ENCODE measurements around the gene CEMIP.

Gene CEMIP

DNA sequence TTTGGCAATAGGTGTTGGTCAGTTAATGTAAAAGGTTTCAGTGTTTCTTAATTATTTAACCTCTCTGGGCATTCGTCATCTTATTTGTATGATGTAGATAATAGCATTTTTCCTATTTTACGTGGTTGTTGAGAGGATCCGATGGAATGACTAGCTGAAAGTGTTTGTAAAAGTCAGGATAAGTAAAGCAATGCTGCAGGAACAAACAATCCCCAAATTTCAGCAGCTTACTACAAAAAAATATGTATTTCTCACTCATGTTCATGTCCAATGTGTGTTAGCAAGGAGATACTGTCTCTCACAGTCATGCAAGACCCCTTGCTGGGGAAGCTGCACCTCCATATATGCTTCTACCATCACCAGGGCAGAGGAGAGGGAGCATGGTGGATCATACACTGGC, 38.7 kb downstream of the CEMIP start:
- DNase-seq (ENCODE audit: low read depth in 4 of 4, low spot score in 1 of 4), result no peak

DNA sequence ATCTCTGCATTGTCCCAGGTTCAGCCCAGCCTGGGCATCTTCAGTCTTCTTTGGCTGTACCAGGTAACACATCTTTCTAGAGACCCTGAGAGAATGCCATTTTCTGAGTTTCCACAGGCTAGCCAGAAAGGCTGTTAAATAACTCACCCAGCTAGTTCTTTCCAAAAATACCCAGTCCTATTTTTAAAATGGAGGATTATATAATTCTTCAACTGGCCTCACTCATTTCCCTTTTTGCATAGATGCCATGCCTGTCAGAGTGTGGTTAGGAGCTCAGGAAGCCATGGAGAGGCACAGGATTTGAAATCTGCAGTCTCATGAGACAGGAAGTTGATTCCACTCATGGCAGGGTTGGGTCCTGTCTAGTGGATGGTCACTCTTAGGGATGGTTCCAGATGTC, 39.8 kb downstream of the CEMIP start:
- DNase-seq (ENCODE audit: low read depth in 4 of 4, low spot score in 1 of 4), result no peak

DNA sequence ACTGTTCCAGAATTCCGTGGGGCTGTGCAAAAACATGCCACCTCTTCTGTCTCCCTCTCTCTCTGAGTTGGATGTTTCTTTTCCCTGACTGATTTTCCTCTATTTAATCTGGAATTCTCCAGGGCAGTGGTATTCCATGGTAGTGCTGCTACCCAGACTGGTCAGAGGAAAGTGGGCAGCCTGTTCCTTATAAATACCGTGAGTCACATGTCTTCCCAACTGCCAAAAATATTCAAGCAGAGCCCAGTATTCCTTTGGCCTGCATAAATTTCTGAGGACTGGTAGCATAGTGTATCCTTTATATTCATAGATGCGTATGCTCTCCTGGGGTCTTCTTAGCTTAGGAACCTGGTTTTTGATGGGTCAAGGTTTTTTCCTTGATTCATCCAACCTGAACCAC, 40.9 kb downstream of the CEMIP start:
- no peak for DNase-seq (ENCODE audit: low read depth in 4 of 4, low spot score in 1 of 4)

DNA sequence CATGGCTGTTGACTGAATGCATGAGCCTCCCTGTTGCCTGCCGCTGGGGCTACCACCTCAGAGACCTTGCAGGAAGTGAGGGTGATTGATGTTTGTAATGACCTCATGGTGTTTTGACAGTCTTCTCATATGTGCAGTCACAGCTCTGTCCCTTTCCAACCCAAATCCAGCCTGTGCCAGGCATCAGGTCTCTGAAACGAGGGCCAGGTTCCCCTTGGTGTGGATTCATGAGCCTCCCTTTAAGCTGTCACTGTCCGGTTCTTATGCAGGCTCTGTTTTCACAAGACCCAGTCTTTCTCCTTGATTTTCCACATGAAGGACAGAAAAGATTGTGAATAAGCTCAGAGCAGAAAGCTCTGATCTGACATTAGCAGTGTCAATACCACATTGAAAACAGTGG, 43.1 kb downstream of the CEMIP start:
- no peak for DNase-seq (ENCODE audit: low read depth in 4 of 4, low spot score in 1 of 4)

DNA sequence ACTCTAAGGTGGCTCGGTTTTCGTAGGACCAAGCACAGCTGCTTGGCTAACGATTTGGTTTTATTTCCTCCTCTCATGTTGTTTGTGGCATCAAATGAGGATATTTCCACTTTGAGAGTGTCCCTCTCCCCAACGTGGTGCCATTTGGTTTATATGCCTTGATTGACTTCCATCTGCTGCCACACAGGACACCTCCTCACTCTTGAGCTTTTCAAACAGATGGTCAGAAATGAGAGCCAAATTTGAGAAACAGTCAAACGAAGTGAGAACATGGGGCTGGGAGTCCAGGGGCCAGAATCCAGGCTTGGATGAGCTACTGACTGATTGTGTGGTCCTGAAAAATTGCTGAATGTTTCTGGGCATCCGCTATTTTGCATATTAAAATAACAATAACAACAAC, 43.5 kb downstream of the CEMIP start:
- DNase-seq (ENCODE audit: low read depth in 4 of 4, low spot score in 1 of 4), result no peak

DNA sequence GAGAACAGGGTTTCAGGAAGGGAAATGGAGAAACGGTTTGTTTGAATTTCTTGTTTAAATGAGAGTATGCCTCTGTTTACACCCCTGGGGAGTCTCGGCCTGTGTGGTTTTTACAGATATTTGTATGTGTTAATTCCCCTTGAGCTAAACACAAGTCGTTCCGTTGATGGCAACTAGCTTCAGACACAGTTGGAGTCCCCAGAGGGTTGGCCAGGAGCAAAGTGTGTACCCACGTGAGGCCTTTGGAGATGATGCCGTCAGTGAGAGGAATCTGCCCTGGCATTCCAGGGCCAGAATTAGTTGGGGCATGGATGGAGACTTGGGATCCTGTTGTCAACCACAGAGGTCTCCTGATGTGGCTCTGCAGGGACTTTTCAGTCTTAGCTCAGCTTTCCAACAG, 44.0 kb downstream of the CEMIP start:
- no peak for DNase-seq (ENCODE audit: low read depth in 4 of 4, low spot score in 1 of 4)

DNA sequence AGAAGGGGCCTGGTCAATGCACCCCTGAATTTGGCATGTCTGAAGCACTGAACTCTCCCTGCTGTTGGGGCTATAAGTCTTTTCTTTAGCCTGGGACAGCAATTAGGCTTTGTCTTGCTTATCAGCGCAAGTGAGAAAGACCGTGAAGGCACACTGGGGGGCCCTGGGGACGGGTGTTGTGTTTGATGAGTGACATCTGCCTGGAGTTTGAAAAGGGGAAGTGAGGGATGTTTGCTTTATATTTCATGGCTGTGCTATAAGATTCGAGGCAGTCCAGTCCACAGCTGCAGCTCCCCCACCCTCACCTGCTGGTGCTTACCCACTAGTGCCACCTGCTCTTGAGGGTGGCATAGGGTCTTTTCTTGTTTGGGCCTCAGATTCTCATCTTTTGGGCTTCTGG, 44.8 kb downstream of the CEMIP start:
- no peak for DNase-seq (ENCODE audit: low read depth in 4 of 4, low spot score in 1 of 4)

DNA sequence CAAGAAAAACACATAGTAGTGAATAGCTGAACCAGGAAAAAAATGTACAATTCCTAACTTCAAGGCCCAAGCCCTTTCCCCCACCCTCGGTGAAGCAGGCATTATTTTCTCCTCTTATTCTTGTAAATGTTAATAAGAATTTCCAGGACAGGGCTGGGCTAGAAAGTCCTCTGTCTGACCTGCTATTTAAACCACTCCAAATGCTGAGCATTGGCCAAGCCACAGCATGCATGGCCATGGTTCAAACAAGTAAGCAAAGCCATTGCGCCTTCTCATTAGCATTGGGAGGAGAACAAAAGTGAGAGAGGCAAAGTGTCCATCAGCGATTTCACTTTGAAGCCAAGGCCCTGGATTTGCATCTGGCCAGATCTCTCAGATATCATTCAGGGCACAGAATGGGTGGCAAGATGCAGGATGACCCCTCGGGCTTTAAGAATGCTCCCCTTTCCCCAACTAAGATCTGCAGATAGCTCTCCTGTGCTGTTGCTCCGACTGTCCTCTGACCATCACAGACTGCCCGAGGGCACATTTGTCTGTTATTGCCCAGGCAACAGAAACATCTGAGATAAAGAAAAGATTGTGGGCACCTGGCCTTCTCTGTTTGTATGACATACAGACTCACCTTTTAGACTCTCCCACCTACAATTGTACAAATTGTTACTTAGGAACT, 46.3 kb downstream of the CEMIP start:
- no peak for DNase-seq (ENCODE audit: low read depth in 4 of 4, low spot score in 1 of 4)

DNA sequence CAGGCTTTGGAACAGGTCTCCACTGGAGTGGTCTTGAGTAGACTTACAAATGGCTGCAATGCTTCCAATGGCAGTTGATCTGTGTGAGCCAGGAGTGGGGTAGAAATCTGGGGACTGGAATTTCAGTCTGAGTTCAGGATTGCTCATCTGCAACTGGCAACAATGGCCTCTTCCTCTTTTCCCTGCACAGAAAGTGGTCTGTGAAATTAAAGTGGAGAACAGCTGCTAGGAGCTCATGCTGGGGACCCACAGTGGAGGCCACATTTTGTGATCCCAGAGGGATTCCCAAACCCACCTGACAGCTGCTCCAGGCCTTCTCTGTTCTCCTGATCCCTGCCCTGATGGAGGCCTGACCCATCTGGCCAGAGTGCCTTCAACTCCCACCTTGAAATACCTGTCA, 49.6 kb downstream of the CEMIP start:
- DNase-seq (ENCODE audit: low read depth in 4 of 4, low spot score in 1 of 4), result no peak

DNA sequence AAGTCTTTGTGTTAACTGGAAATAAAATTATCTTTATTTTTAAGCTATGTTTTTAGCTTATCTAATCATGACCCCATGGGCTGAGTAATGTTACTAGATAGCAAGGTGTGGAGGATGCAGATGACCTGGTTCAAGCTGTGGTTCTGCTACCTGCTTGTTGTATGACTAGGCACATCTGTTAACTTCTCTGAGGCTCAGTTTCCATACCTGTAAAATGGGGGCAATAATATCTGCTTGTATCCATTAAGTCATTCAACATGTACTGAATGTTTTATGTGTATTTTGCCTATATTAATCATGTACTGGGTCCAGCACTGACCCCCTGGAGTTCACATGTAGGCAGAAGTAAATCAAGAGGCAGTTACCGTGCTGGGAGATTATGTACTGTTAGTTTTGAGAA, 51.5 kb downstream of the CEMIP start:
- DNase-seq (ENCODE audit: low read depth in 4 of 4, low spot score in 1 of 4), result no peak

DNA sequence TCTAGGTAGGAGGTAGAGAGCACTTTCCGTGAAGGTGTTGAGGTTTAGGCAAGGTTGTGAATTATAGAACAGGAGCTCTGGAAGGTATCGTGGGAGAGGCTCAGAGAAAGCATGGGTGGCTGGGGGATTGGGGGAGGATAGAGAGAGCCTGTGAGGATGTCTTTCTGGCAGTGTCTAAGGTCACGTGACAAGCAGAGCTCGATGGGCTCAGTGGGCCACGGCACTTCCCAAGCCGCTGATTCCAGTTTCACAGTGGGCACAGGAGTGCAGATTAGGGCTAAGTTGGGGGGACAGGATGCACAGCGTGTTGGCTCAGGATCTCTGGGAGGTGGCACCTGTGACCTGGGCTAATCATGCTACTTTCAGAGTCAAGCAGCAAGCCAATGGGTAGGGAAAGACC, 52.0 kb downstream of the CEMIP start:
- no peak for DNase-seq (ENCODE audit: low read depth in 4 of 4, low spot score in 1 of 4)

DNA sequence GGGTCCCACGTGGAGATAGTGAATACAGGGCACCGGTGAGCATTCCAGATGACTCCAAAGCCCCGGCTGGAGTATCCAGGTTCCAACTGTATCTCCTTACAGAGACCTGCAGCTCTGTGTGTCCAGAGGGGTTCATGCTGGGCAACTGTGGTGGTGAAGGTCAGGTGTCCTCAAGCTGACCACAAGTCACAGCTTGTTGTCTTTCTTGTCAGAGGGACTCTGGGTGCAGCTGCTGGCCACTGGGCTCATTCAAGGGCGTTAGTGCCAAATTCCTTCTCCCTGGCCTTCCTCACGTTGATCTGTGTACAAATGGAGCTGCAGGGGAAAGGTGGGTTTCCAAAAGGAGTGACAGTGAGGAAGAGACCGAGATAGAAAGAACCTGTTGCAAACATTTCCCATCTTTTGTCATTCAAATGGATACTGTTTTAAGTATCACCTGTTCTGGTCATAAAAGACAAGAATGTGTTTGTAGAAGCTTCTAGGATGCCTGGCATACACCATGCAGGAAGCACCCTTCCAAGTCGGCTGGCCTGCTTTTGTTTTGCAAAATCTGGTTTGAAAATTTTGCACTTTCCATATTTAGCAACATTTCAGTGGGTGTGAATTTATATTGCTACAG, 52.5 kb downstream of the CEMIP start:
- DNase-seq (ENCODE audit: low read depth in 4 of 4, low spot score in 1 of 4), result no peak

DNA sequence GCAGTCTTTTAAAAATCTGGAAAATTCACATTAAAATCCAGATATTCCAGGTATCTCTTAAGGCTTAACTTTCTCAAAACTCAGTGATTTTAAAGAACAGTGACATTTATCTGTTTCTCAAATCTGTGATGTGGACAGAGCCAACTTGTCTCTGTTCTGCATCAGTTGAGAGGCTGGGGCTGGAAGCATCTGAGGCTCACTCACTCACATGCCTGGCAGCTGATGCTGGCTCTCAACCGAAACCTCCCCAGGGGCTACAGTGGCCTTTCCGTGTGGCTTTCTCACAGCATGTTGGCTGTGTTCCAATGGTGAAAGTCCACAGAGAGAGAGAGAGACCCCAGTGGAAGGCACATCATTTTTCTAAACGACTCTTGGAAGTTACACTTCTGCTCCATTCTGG, 53.5 kb downstream of the CEMIP start:
- no peak for DNase-seq (ENCODE audit: low read depth in 4 of 4, low spot score in 1 of 4)

DNA sequence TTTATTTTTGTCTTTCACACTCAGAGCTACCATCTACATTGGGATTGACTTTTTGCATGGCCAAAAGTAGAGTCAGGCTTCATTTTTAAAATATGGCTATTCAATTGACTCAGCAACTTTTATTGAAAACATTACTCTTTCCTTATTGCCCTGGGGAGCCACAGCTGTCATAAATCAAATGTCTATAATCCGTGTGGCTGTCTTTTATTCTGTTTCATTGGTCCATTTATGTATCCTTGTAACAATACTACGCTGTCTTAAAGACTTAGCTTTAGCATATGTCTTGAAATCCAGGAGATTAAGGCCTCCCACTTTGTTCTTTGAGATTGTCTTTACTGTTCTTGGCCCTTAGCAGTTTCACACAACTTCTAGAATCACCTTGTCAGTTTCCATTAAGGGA, 55.2 kb downstream of the CEMIP start:
- DNase-seq (ENCODE audit: low read depth in 4 of 4, low spot score in 1 of 4), result no peak

DNA sequence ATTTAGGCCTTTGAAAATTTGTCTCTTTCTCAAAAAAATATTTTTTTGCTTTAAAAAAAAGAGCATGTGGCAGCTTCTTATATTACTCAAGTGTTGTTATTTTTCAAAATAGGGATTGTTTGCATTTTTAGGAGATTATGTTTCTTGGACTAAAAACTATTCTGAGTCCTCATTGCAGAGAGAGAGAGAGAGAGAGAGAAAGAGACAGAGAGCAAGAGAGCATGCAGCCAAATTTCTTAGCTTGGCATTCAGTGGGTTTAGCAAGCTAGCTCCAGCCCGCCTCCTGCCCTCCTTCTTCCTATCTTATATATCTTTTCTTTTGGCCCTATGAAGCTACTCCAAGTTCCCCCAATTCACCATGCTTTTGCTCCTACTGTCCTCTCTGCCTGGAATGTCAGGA, 55.7 kb downstream of the CEMIP start:
- DNase-seq (ENCODE audit: low read depth in 4 of 4, low spot score in 1 of 4), result no peak

DNA sequence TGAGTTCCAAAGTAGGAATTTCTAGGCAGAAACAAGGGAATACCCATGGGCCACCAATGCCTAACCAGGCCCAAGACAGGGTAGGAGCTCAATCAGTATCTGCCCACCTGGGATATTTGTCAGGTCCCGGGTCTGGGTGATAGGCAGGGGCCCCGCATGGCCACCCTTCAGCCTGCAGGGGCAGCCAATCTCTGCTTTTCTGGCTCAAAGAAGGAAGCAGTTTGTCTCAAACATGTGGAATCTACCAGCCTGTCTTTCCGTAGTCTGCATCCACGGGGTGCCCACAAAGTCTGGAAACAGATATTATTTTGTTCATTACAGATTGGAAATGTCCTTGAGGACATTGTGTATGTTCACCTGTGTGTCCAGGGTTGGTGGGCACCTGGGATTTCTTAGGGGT, 56.2 kb downstream of the CEMIP start:
- no peak for DNase-seq (ENCODE audit: low read depth in 4 of 4, low spot score in 1 of 4)

DNA sequence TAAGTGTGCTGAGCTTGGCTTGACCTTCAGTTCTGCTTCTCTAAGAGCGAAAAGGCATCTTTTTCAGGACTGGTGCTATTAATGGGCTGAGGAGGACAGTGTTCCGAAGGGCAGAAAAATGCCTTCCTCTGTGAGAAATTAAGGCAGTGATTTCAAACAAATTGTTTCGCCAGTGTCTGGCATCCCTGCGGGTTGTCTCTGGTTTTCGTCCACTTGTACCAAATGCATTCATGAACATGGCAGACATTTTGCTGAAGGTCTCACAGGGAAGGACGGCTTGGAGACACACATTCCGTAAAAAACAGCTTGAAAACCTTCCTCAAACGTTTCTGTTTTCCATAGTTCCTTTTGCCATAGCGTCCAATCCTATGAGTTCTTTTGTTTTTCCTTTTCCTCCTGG, 57.1 kb downstream of the CEMIP start:
- no peak for DNase-seq (ENCODE audit: low read depth in 4 of 4, low spot score in 1 of 4)

DNA sequence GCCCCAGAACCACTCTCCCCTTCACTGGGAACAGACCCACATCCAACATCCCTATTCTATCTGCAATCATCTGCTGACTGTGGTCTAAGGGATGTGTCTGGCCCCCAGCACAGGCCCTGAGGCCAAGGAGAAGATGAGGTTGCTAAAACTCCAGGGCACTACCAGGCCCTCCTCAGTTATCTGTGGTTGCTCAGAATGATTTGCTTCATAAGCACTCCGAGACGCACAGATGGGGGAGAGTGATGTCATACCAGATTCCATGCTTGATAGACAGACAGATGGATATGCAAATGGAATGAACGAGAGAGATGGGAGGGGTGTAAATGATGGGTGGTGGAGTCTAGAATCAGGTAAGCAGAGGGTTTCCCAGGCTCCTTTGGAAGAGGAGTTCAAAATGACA, 57.8 kb downstream of the CEMIP start:
- no peak for DNase-seq (ENCODE audit: low read depth in 4 of 4, low spot score in 1 of 4)

DNA sequence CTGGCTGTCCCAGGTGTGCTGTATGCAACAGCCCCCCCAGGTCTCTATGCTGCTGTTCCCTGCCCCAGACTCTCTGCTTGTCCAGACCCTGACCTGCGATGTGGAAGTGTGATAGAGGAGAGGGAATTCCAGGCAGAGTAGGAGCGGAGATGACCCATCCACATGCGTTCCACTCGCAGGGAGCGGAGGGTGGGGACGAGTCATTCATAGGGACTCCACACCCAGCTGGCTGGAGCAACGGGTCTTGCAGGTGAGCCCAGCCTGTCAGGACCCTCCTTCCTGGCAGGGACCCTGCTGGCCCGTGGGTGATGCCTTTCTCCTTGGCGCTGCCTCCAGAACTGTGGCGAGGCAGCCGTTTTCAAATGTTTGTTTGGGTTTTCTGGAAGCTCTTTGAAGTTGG, 58.8 kb downstream of the CEMIP start:
- DNase-seq (ENCODE audit: low read depth in 4 of 4, low spot score in 1 of 4), result no peak

DNA sequence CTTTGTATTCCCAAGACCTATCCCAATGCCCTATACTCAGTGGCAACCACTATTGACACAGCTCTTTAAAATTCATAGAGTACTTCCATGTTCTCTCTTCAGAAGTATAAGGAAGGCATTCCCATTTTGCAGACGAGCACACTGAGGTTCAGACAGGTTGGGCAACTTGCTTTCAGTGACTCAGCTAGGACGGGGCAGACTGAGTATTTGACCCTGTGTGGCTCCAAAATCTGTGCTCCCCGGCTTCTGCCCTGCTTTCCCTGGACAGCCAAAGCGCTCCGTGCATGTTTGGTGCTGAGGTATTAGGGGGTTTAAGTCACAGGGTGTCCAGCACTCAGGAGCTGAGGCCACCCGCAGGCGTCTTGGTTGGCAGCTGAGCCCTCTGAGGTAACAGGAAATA, 59.5 kb downstream of the CEMIP start:
- no peak for DNase-seq (ENCODE audit: low read depth in 4 of 4, low spot score in 1 of 4)

DNA sequence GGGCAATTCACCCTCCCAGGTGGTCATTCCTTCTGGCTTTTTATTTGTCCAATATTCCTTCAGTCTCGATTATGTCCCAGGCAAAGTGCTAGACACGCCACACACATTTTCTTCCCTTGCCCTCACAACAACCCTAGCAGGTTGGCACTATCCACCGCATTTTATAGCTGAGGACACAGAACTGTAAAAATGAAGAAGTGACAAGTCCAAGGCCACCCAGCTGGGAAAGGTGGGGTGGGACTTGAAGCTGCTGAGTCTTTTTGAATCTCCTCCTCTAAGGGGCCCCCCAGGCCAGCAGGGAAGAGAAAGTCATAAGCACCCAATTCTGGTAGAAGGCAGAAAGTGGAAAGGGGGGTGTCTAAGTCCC, 60.6 kb downstream of the CEMIP start:
- no peak for DNase-seq (ENCODE audit: low read depth in 4 of 4, low spot score in 1 of 4)

DNA sequence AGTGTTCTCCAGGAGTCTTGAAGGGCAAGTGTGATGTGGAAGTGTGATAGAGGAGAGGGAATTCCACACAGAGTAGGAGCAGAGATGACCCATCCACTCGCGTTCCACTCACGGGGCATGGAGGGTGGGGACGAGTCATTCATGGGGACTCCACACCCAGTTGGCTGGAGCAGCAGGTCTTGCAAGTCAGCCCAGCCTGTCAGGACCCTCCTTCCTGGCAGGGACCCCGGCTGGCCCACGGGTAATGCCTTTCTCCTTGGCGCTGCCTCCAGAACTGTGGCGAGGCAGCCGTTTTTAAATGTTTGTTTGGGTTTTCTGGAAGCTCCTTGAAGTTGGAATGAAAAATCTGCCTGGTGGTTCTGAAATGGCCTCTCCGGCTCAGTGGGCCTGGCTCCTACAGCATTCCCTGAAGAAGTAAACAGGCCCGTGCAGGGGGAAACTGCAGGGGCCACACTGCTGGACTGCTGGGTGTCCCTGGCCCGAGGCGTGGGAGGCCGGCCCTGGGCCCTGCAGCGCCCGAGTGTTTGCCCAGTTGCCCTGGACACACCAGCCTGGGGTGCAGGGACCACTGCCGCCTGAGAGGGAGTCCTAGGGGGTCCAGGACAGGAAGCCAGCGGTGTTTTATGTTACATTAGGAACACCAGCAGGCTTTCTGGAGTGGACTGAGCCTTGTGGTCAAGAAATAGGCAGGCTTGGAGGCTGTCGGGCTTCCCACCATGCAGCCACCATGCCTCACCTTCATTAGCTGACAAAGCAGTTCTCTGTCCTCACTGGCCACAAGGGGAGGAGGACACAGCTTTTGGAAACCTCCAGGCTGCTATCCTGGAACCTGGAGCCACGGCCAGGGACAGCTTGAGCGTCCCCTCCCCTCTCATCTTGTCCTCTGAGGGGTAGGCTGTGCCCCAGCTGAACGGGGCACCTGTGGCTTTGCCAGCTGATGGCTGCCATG, 61.3 kb downstream of the CEMIP start:
- no peak for DNase-seq (ENCODE audit: low read depth in 4 of 4, low spot score in 1 of 4)

Measured in stimulated activated CD4-positive, alpha-beta T cell treated with anti-CD3 and anti-CD28 coated beads, Interleukin-1b, Interleukin-23, amount 100 ng/mL, for 24 hours (primary cell).